GM18505 (cell line): Measurements from ENCODE around the gene PTPRD.
A peak's percentile ranks its signal among the peaks of the same experiment; 100 is the strongest.

Source experiments
- ATAC-seq: cut with Tn5 transposase; IDR thresholded peaks from one replicate; pipeline ENCODE4 v1.9.1; 2021; ENCODE audit not compliant: unreplicated experiment
- POLR2A ChIP-seq: IDR thresholded peaks from 4 replicates; pipeline ENCODE4 v1.6.1; 2011; ENCODE audit warnings: borderline replicate concordance; ENCODE audit not compliant: insufficient read depth, insufficient read length; ENCODE audit errors: extremely low read depth

The PTPRD gene

GRCh38 chr9:8508671-8509290, 2104.0 kb downstream of the PTPRD start:
- no peak for TF ChIP-seq POLR2A
- no peak for ATAC-seq

GRCh38 chr9:8494571-8494970, 2118.2 kb downstream of the PTPRD start:
- TF ChIP-seq POLR2A: no peak
- no peak for ATAC-seq

GRCh38 chr9:8492679-8493078, 2120.1 kb downstream of the PTPRD start:
- no peak for TF ChIP-seq POLR2A
- no peak for ATAC-seq

GRCh38 chr9:8492024-8492423, 2120.8 kb downstream of the PTPRD start:
- TF ChIP-seq POLR2A: no peak
- ATAC-seq: no peak

- no peak for TF ChIP-seq POLR2A
- ATAC-seq: no peak
Measured at GRCh38 chr9:8491563-8491962, 2121.2 kb downstream of the PTPRD start.

- no peak for ATAC-seq
- TF ChIP-seq POLR2A: no peak
Measured at GRCh38 chr9:8489835-8490234, 2123.0 kb downstream of the PTPRD start.

GRCh38 chr9:8486095-8486494, 2126.7 kb downstream of the PTPRD start:
- TF ChIP-seq POLR2A: no peak
- no peak for ATAC-seq

- no peak for TF ChIP-seq POLR2A
- ATAC-seq: peak; percentile 54
Measured at GRCh38 chr9:8484597-8485191, 2128.1 kb downstream of the PTPRD start.

- no peak for TF ChIP-seq POLR2A
- ATAC-seq: no peak
Measured at GRCh38 chr9:8477450-8477849, 2135.4 kb downstream of the PTPRD start.

- TF ChIP-seq POLR2A: no peak
- ATAC-seq: no peak
Measured at GRCh38 chr9:8474937-8475336, 2137.9 kb downstream of the PTPRD start.

GRCh38 chr9:8473244-8474020, 2139.4 kb downstream of the PTPRD start:
- no peak for TF ChIP-seq POLR2A
- ATAC-seq: no peak

GRCh38 chr9:8468045-8468637, 2144.7 kb downstream of the PTPRD start:
- no peak for ATAC-seq
- TF ChIP-seq POLR2A: no peak

GRCh38 chr9:8457816-8458215, 2155.0 kb downstream of the PTPRD start:
- no peak for ATAC-seq
- TF ChIP-seq POLR2A: no peak
